ENCODE measurements around the gene PDZK1. TPM values are rescaled to one million over a fixed set of nuclear protein-coding genes. Genes with fewer than 3 reads are reported as not detected.

The PDZK1 gene
- polyA plus RNA-seq: under 1 TPM; 0.04 to 0.05 TPM

DNA sequence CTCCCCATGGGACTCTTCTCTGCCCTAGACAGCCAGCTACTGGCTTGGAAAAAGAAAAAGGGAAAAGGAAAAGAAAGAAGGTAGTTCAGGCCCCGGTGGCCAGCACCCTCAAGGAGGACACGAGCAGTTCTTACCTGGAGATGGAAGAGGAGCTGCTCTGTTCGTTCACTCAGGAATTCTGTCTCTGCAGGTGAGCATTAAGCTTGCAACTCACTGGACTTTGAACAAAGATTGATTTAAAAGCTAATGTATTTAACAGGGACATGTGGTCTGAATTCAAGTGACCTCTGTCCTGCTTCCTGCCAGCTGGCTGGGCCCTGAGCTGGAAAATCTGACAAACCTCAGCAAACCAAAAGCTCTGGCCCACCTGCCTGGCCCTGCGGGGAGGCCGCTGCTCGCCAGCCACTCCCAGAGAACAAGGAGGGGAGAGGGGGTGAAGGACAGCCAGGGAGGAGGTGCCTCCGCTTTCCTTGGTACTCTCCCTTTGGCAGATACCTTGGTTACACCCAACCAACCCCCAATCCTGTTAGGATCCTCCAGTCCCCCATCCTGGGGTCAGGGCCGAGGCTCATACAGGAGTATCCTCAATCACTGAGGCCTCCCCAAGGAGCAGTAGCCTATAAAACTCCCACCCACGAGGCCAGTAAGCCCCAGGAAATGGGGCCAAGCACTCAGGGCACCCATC, at the start of gene PDZK1:
Gene PDZK1, minus strand, starts transcription at position 186 of the 685 bp plus-strand sequence. CDS start 19,347 bp downstream, outside the sequence.
- no peaks in the 10 kb centered on the region for H3K9me3 ChIP-seq (ENCODE audit: control insufficient read depth in 2 of 2, insufficient read depth in 1 of 2, low read depth in 1 of 2, low read length in 1 of 2)
- WGBS, 2 donors: 68 to 80% methylated on average over 9 of the region's 9 CpGs
- peaks cover 0 to 2% of the 10 kb centered on the region in 2 donors for H3K4me1 ChIP-seq (ENCODE audit: control insufficient read depth in 2 of 2, insufficient read depth in 2 of 2, low read length in 1 of 2)
- no peak within 1 kb of the TSS for H3K27ac ChIP-seq (ENCODE audit: low read depth in 2 of 2, low read length in 1 of 2)
- H3K27me3 ChIP-seq (ENCODE audit: control insufficient read depth in 1 of 2, insufficient read depth in 2 of 2, low read length in 2 of 2): no peaks in the 10 kb centered on the region
- H3K4me3 ChIP-seq (ENCODE audit: low read depth in 1 of 2, low read length in 2 of 2): no peak within 1 kb of the TSS
- H3K36me3 ChIP-seq (ENCODE audit: control insufficient read depth in 2 of 2, insufficient read depth in 2 of 2, low read length in 1 of 2): no peaks in the 10 kb centered on the region

DNA sequence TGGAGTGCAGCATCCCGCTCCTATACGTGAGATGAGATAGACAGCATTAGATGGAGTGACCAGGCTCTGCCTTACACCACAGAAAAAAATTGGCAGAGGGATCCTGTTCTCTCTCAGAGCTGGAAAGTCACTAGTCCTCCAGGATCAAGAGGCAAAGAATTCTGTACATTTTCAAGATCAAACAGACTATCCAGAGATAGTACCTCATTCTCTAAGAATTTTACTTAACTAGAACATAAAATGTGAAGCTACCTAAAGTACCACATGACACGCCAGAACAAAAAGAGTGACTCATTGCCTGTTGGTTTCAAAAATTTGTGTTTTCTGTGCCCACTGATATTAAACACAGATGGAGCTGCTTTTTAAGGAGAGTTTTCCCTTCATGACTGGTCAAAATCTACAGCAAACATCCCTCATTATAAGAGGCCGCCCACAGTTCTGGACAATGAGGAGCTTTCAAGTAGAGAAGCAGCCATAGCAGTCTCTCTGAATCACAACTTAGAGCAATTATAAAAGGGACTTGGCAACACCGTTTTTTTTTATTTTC, 44.4 kb upstream of the PDZK1 start:
- Histone ChIP-seq H3K36me3 (ENCODE audit: control insufficient read depth in 2 of 2, insufficient read depth in 2 of 2, low read length in 1 of 2) (peaks cover 3 to 8% of the 10 kb centered on the region in 2 donors), H3K9me3 (ENCODE audit: control insufficient read depth in 2 of 2, insufficient read depth in 1 of 2, low read depth in 1 of 2, low read length in 1 of 2) (no peaks in the 10 kb centered on the region), H3K4me1 (ENCODE audit: control insufficient read depth in 2 of 2, insufficient read depth in 2 of 2, low read length in 1 of 2) (no peaks in the 10 kb centered on the region), H3K27ac (ENCODE audit: low read depth in 2 of 2, low read length in 1 of 2) (no peak overlapping the region), H3K4me3 (ENCODE audit: low read depth in 1 of 2, low read length in 2 of 2) (no peak overlapping the region), H3K27me3 (ENCODE audit: control insufficient read depth in 1 of 2, insufficient read depth in 2 of 2, low read length in 2 of 2) (no peaks in the 10 kb centered on the region)
- WGBS, 2 donors: 73 to 86% methylated on average over 5 of the region's 5 CpGs

DNA sequence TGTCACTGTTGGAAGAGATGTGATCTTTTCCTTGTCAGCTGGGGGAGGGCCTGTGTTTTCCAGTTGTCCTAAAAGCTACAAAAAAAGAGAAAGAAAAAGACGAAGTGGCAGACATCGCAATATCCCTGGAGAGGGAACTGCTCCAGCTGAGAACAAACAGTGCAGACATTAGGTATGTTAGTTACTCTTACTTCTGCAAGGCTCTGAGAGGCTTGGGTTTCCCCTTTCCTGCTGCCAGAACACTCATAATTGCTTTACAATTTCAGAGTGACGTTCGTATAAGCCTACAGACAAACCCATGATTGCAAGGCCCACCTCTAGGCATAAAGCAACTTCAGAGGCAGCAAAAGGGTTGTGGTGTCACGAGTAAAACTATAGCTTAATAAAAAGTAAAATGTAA, 43.3 kb upstream of the PDZK1 start:
- Histone ChIP-seq H3K27ac (ENCODE audit: low read depth in 2 of 2, low read length in 1 of 2) (no peak overlapping the region), H3K4me3 (ENCODE audit: low read depth in 1 of 2, low read length in 2 of 2) (no peak overlapping the region), H3K36me3 (ENCODE audit: control insufficient read depth in 2 of 2, insufficient read depth in 2 of 2, low read length in 1 of 2) (peaks cover 3 to 13% of the 10 kb centered on the region in 2 donors), H3K4me1 (ENCODE audit: control insufficient read depth in 2 of 2, insufficient read depth in 2 of 2, low read length in 1 of 2) (no peaks in the 10 kb centered on the region), H3K27me3 (ENCODE audit: control insufficient read depth in 1 of 2, insufficient read depth in 2 of 2, low read length in 2 of 2) (no peaks in the 10 kb centered on the region), H3K9me3 (ENCODE audit: control insufficient read depth in 2 of 2, insufficient read depth in 1 of 2, low read depth in 1 of 2, low read length in 1 of 2) (no peaks in the 10 kb centered on the region)
- WGBS, 2 donors: 75 to 83% methylated on average over 5 of the region's 5 CpGs

DNA sequence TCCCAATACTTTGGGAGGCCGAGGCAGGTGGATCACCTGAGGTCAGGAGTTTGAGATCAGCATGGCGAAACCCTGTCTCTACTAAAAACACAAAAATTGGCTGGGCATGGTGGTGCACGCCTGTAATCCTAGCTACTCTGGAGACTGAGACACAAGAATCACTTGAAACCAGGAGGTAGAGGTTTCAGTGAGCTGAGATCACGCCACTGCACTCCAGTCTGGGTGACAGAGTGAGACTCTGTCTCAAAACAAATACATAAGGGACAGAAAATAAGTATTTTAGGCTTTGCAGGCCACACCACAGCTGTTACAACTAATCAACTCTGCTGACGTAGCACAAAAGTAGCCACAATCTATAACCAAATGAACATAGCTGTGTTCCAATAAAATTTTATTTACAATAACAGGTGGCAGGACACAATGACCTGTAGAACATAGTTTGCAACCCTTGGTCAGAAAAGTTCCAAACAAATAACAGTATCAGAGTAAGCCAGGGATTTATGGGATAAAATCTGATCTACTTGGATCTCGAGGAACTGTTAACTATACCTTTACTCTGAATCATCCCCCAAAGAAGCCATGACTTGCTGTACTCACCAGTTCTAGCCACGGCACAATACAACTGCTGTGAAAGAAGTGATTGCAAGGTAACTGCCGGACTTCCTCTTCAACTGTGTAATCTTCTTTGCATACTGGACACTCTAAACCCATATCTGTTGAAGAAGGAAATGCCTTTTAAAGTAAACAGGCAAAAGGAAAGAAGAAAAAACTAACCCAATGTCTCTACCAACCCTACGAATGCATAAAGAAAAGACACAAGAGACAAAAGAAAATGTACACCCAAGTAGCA, 40.5 kb upstream of the PDZK1 start:
- Histone ChIP-seq H3K36me3 (ENCODE audit: control insufficient read depth in 2 of 2, insufficient read depth in 2 of 2, low read length in 1 of 2) (peaks cover 3 to 13% of the 10 kb centered on the region in 2 donors), H3K27me3 (ENCODE audit: control insufficient read depth in 1 of 2, insufficient read depth in 2 of 2, low read length in 2 of 2) (no peaks in the 10 kb centered on the region), H3K27ac (ENCODE audit: low read depth in 2 of 2, low read length in 1 of 2) (no peak overlapping the region), H3K4me1 (ENCODE audit: control insufficient read depth in 2 of 2, insufficient read depth in 2 of 2, low read length in 1 of 2) (no peaks in the 10 kb centered on the region), H3K9me3 (ENCODE audit: control insufficient read depth in 2 of 2, insufficient read depth in 1 of 2, low read depth in 1 of 2, low read length in 1 of 2) (no peaks in the 10 kb centered on the region), H3K4me3 (ENCODE audit: low read depth in 1 of 2, low read length in 2 of 2) (no peak overlapping the region)
- 94% methylated on average over 9 of the region's 9 CpGs for WGBS, 2 donors

DNA sequence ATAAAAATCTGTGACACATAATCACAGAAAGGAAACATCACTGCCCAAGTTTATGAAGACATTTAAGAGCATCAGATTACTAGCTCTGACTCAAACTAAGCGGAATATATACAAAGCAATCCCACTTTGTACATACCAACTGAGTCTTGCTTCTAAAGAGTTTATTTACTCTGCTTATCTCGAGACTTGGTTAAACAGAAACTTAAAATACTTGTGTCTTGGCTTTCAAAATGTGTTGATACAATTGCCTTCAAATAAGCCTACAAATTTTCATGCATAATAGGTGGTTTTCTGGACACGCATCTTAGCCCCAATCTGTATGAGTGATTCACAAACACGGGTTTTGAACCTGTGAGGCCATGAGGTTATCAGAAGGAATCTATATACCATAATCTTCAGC, 33.1 kb upstream of the PDZK1 start:
- H3K27ac ChIP-seq (ENCODE audit: low read depth in 2 of 2, low read length in 1 of 2): no peak overlapping the region
- no peak overlapping the region for H3K4me3 ChIP-seq (ENCODE audit: low read depth in 1 of 2, low read length in 2 of 2)
- no peaks in the 10 kb centered on the region for H3K27me3 ChIP-seq (ENCODE audit: control insufficient read depth in 1 of 2, insufficient read depth in 2 of 2, low read length in 2 of 2)
- 65 to 78% methylated on average over 4 of the region's 4 CpGs for WGBS, 2 donors
- H3K36me3 ChIP-seq (ENCODE audit: control insufficient read depth in 2 of 2, insufficient read depth in 2 of 2, low read length in 1 of 2): peaks cover 0 to 2% of the 10 kb centered on the region in 2 donors
- H3K9me3 ChIP-seq (ENCODE audit: control insufficient read depth in 2 of 2, insufficient read depth in 1 of 2, low read depth in 1 of 2, low read length in 1 of 2): no peaks in the 10 kb centered on the region
- no peaks in the 10 kb centered on the region for H3K4me1 ChIP-seq (ENCODE audit: control insufficient read depth in 2 of 2, insufficient read depth in 2 of 2, low read length in 1 of 2)

DNA sequence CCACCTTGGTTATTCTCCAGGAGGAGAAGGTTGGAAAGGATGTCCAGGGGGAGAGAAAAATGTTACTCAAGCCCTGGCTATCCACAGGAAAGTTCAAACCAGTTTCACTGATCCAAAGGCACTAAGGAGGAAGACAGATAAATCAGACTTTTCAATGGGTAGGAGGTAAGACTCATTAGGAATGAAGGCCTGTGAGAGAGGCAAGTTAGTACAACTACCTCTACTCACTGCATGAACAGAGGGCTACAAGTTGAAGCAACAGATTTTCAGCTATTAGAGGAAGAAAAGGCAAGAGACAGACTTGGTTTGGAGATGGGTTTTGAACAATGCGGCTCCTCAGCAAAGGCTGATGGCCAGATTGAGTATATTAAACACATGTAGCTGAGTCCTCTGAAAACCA, 29.0 kb upstream of the PDZK1 start:
- WGBS, 2 donors: 89 to 92% methylated on average over 1 of the region's 1 CpG
- no peaks in the 10 kb centered on the region for H3K9me3 ChIP-seq (ENCODE audit: control insufficient read depth in 2 of 2, insufficient read depth in 1 of 2, low read depth in 1 of 2, low read length in 1 of 2)
- no peaks in the 10 kb centered on the region for H3K36me3 ChIP-seq (ENCODE audit: control insufficient read depth in 2 of 2, insufficient read depth in 2 of 2, low read length in 1 of 2)
- no peaks in the 10 kb centered on the region for H3K4me1 ChIP-seq (ENCODE audit: control insufficient read depth in 2 of 2, insufficient read depth in 2 of 2, low read length in 1 of 2)
- no peaks in the 10 kb centered on the region for H3K27me3 ChIP-seq (ENCODE audit: control insufficient read depth in 1 of 2, insufficient read depth in 2 of 2, low read length in 2 of 2)
- H3K27ac ChIP-seq (ENCODE audit: low read depth in 2 of 2, low read length in 1 of 2): no peak overlapping the region
- H3K4me3 ChIP-seq (ENCODE audit: low read depth in 1 of 2, low read length in 2 of 2): no peak overlapping the region

DNA sequence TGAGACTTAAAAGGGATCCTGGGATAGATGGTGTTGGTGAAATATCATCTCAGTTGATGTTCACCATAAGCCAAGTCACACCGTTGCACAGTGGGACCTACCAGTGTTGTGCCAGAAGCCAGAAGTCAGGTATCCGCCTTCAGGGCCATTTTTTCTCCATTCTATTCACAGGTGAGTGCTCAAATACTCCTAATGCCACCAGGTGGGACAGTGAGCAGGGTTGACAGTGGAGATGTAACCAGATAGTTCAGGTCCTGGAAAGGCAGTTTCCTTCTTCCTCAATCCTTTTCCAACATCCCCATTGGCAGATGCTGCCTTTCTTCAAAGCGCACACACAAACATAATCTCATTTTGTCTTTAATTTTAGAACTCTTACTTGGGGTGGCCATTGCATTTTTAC, 23.7 kb upstream of the PDZK1 start:
- Histone ChIP-seq H3K4me1 (ENCODE audit: control insufficient read depth in 2 of 2, insufficient read depth in 2 of 2, low read length in 1 of 2) (no peaks in the 10 kb centered on the region), H3K4me3 (ENCODE audit: low read depth in 1 of 2, low read length in 2 of 2) (no peak overlapping the region), H3K9me3 (ENCODE audit: control insufficient read depth in 2 of 2, insufficient read depth in 1 of 2, low read depth in 1 of 2, low read length in 1 of 2) (no peaks in the 10 kb centered on the region), H3K27me3 (ENCODE audit: control insufficient read depth in 1 of 2, insufficient read depth in 2 of 2, low read length in 2 of 2) (no peaks in the 10 kb centered on the region), H3K27ac (ENCODE audit: low read depth in 2 of 2, low read length in 1 of 2) (no peak overlapping the region), H3K36me3 (ENCODE audit: control insufficient read depth in 2 of 2, insufficient read depth in 2 of 2, low read length in 1 of 2) (no peaks in the 10 kb centered on the region)
- WGBS, 2 donors: 88 to 92% methylated on average over 3 of the region's 3 CpGs

DNA sequence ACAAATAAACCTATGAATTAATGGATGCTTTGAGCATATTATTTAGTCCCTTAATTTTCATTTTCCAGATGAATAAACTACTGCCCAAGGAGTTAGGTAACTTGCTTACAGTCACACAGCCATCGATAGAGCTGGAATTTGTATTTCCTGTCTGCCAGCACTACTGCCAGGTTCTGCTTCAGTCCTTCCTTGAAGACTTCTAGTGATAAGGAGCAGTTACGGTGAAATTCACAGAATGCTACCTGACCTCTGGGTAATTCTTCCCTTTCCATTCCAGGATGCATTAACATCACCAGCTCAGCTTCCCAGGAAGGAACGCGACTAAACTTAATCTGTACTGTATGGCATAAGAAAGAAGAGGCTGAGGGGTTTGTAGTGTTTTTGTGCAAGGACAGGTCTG, 23.3 kb upstream of the PDZK1 start:
- H3K9me3 ChIP-seq (ENCODE audit: control insufficient read depth in 2 of 2, insufficient read depth in 1 of 2, low read depth in 1 of 2, low read length in 1 of 2): no peaks in the 10 kb centered on the region
- H3K27ac ChIP-seq (ENCODE audit: low read depth in 2 of 2, low read length in 1 of 2): no peak overlapping the region
- H3K27me3 ChIP-seq (ENCODE audit: control insufficient read depth in 1 of 2, insufficient read depth in 2 of 2, low read length in 2 of 2): no peaks in the 10 kb centered on the region
- no peak overlapping the region for H3K4me3 ChIP-seq (ENCODE audit: low read depth in 1 of 2, low read length in 2 of 2)
- no peaks in the 10 kb centered on the region for H3K36me3 ChIP-seq (ENCODE audit: control insufficient read depth in 2 of 2, insufficient read depth in 2 of 2, low read length in 1 of 2)
- WGBS, 2 donors: 78 to 90% methylated on average over 4 of the region's 4 CpGs
- no peaks in the 10 kb centered on the region for H3K4me1 ChIP-seq (ENCODE audit: control insufficient read depth in 2 of 2, insufficient read depth in 2 of 2, low read length in 1 of 2)

DNA sequence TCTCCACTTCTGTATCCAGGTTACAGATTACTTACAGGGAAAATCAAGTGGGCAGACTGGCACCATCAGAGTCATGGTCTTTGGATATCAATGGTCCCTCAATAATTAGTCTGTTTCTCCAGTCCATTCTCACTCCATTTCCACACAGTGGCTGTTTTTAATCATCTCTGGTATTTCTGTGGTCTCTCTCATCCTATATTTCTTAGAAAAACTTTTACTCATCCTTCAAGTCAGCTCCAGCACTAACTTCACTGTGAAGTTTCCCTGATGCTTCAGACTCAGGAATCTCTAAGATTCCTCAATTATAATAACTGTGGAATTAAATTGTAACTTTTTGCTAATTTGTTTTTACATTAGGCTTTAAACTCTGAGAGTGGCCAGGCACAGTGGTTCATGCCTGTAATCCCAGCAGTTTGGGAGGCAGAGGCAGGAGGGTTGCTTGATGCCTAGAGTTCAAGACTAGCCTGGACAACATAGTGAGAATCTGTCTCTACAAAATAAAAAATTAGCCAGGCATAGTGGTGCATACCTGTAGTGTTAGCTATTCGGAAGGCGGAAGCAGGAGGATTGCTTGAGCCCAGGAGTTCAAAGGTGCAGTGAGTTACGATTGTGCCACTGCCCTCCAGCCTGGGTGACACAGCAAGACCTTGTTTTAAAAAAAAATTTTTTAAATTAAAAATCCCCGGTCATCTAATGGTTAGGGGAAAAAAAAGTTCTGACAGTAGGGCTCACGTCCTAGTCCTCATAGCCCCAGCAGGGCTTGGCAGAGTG, 22.7 kb upstream of the PDZK1 start:
- no peak overlapping the region for H3K27ac ChIP-seq (ENCODE audit: low read depth in 2 of 2, low read length in 1 of 2)
- WGBS, 2 donors: 85 to 93% methylated on average over 5 of the region's 5 CpGs
- H3K4me1 ChIP-seq (ENCODE audit: control insufficient read depth in 2 of 2, insufficient read depth in 2 of 2, low read length in 1 of 2): no peaks in the 10 kb centered on the region
- H3K4me3 ChIP-seq (ENCODE audit: low read depth in 1 of 2, low read length in 2 of 2): no peak overlapping the region
- H3K9me3 ChIP-seq (ENCODE audit: control insufficient read depth in 2 of 2, insufficient read depth in 1 of 2, low read depth in 1 of 2, low read length in 1 of 2): no peaks in the 10 kb centered on the region
- H3K36me3 ChIP-seq (ENCODE audit: control insufficient read depth in 2 of 2, insufficient read depth in 2 of 2, low read length in 1 of 2): no peaks in the 10 kb centered on the region
- no peaks in the 10 kb centered on the region for H3K27me3 ChIP-seq (ENCODE audit: control insufficient read depth in 1 of 2, insufficient read depth in 2 of 2, low read length in 2 of 2)

All from esophagus (tissue), 2 donors.